H1 (cell line): ENCODE results near the gene RERE. TPM values are rescaled to one million over a fixed set of nuclear protein-coding genes. Genes with fewer than 3 reads are reported as not detected.

ENCODE experiments used
- CTCF ChIA-PET: fragments of 300-600 bp; sonication (Branson Sonifier 250); formaldehyde crosslinking; loops from one replicate; lab custom pipeline; 2021; ENCODE audit not compliant: partially characterized antibody; lab: Charles Lee
- POLR2A ChIA-PET: fragments of 300-600 bp; sonication (Branson Sonifier 250); formaldehyde crosslinking; loops from one replicate; lab custom pipeline; 2021; ENCODE audit warnings: inconsistent platforms; ENCODE audit not compliant: partially characterized antibody; lab: Charles Lee
- DNase-seq, 2 experiments: peaks; one replicate each; pipeline versions ENCODE4 v3.0.0 to v3.0.0-alpha.2; 2010 to 2022; ENCODE audit warnings: low spot score in 2 of 2, low read depth in 1 of 2, mixed read lengths in 1 of 2
- FAIRE-seq: peaks from 2 replicates; lab custom pipeline; 2011; peaks lifted over from hg19 to GRCh38; lab: Jason Lieb, UNC
- H2AFZ ChIP-seq: 2 replicates; pipeline ENCODE4 v1.8.1; 2012; ENCODE audit warnings: low read length, inconsistent platforms
- H2AK5ac ChIP-seq: 2 replicates; pipeline ENCODE4 v1.6.1; 2013; ENCODE audit warnings: low read depth, low read length
- H2BK120ac ChIP-seq: replicated peaks from 2 replicates; pipeline ENCODE3; 2013; ENCODE audit warnings: low read depth, low read length, inconsistent platforms
- H2BK12ac ChIP-seq: 2 replicates; pipeline ENCODE4 v1.6.1; 2013; ENCODE audit warnings: low read depth, low read length
- H2BK15ac ChIP-seq: 2 replicates; pipeline ENCODE4 v1.6.1; 2013; ENCODE audit warnings: low read length
- H2BK20ac ChIP-seq: 2 replicates; pipeline ENCODE4 v1.6.1; 2013; ENCODE audit warnings: low read length
- H2BK5ac ChIP-seq: 2 replicates; pipeline ENCODE4 v1.6.1; 2013; ENCODE audit warnings: low read depth, low read length
- H3K14ac ChIP-seq: 2 replicates; pipeline ENCODE4 v1.6.1; 2013; ENCODE audit warnings: inconsistent platforms; ENCODE audit not compliant: insufficient read length
- H3K18ac ChIP-seq: 2 replicates; pipeline ENCODE4 v1.6.1; 2013; ENCODE audit warnings: low read length; ENCODE audit errors: extremely low read depth
- H3K23ac ChIP-seq: 2 replicates; pipeline ENCODE4 v1.6.1; 2013; ENCODE audit warnings: inconsistent platforms; ENCODE audit not compliant: insufficient read length
- H3K23me2 ChIP-seq: 2 replicates; pipeline ENCODE4 v1.6.1; 2013; ENCODE audit warnings: low read depth, low read length
- H3K27ac ChIP-seq: 2 replicates; pipeline ENCODE4 v1.6.1; 2011; ENCODE audit warnings: low read depth, low read length, inconsistent platforms
- H3K27me3 ChIP-seq, 4 experiments: replicated peaks in 1 of 4; 1 replicate in 1 of 4; 2 replicates in 3 of 4; pipeline versions ENCODE4 v1.6.1 to v1.8.1; 2011 to 2013; ENCODE audit warnings: low read length in 3 of 4, mild to moderate bottlenecking in 3 of 4, inconsistent platforms in 2 of 4, mixed read lengths in 2 of 4, moderate library complexity in 1 of 4; ENCODE audit not compliant: control insufficient read depth in 3 of 4, insufficient read depth in 3 of 4; ENCODE audit errors: extremely low read depth in 1 of 4
- H3K36me3 ChIP-seq, 4 experiments: 2 replicates each; pipeline versions ENCODE4 v1.6.1 to v1.8.1; 2011 to 2013; ENCODE audit warnings: mild to moderate bottlenecking in 4 of 4, low read length in 3 of 4, moderate library complexity in 2 of 4, control low read depth in 1 of 4, inconsistent platforms in 1 of 4; ENCODE audit not compliant: insufficient read depth in 4 of 4, control insufficient read depth in 2 of 4
- H3K4ac ChIP-seq: replicated peaks from 2 replicates; pipeline ENCODE3; 2013; ENCODE audit warnings: low read length, low read depth, mixed read lengths, inconsistent platforms; ENCODE audit not compliant: insufficient read length
- H3K4me1 ChIP-seq, 4 experiments: replicated peaks in 1 of 4; 1 replicate in 1 of 4; 2 replicates in 3 of 4; pipeline versions ENCODE4 v1.6.1 to v1.8.1; 2011 to 2013; ENCODE audit warnings: low read length in 3 of 4, inconsistent platforms in 2 of 4, mixed read lengths in 1 of 4; ENCODE audit not compliant: insufficient read depth in 4 of 4, control insufficient read depth in 3 of 4
- H3K4me2 ChIP-seq, 2 experiments: 2 replicates each; pipeline versions ENCODE4 v1.6.1 to v1.8.1; 2011 to 2013; ENCODE audit warnings: low read depth in 2 of 2, low read length in 2 of 2, control low read depth in 1 of 2, inconsistent platforms in 1 of 2, mild to moderate bottlenecking in 1 of 2; ENCODE audit not compliant: insufficient read depth in 1 of 2
- H3K4me3 ChIP-seq, 4 experiments: fragments of 200-600, 300-600 bp in 1 of 4; sonication (generic), shearing (Covaris generic), sonication (Bioruptor Twin) in 1 of 4; 2 replicates each; pipeline versions ENCODE4 v1.5.1 to v1.8.1; 2011 to 2016; ENCODE audit warnings: low read length in 4 of 4, low read depth in 3 of 4, control low read depth in 2 of 4, inconsistent platforms in 2 of 4, mild to moderate bottlenecking in 2 of 4, mixed read lengths in 1 of 4, moderate library complexity in 1 of 4; ENCODE audit not compliant: insufficient read depth in 2 of 4; ENCODE audit errors: extremely low read depth in 1 of 4
- H3K56ac ChIP-seq: replicated peaks from 2 replicates; pipeline ENCODE3; 2013; ENCODE audit warnings: low read depth, mild to moderate bottlenecking, mixed read lengths, low read length, inconsistent platforms; ENCODE audit not compliant: insufficient read length
- H3K79me1 ChIP-seq: 2 replicates; pipeline ENCODE4 v1.6.1; 2013; ENCODE audit warnings: low read depth, low read length, control low read depth
- H3K79me2 ChIP-seq, 2 experiments: 2 replicates each; pipeline versions ENCODE4 v1.6.1 to v1.8.1; 2012 to 2013; ENCODE audit warnings: low read length in 2 of 2, mild to moderate bottlenecking in 2 of 2, inconsistent platforms in 1 of 2; ENCODE audit not compliant: insufficient read depth in 2 of 2, control insufficient read depth in 1 of 2
- H3K9ac ChIP-seq, 4 experiments: replicated peaks in 1 of 4; 1 replicate in 1 of 4; 2 replicates in 3 of 4; pipeline versions ENCODE4 v1.6.1 to v1.8.1; 2011 to 2013; ENCODE audit warnings: low read depth in 3 of 4, low read length in 3 of 4, control low read depth in 2 of 4, mild to moderate bottlenecking in 2 of 4, moderate library complexity in 2 of 4, inconsistent platforms in 1 of 4; ENCODE audit errors: extremely low read depth in 1 of 4
- H3K9me3 ChIP-seq, 2 experiments: 2 replicates each; pipeline versions ENCODE4 v1.6.1 to v1.8.1; 2012 to 2013; ENCODE audit warnings: mild to moderate bottlenecking in 2 of 2, moderate library complexity in 2 of 2, control low read depth in 1 of 2, inconsistent platforms in 1 of 2, low read depth in 1 of 2, low read length in 1 of 2, mixed read lengths in 1 of 2; ENCODE audit not compliant: insufficient read depth in 2 of 2
- H4K20me1 ChIP-seq, 2 experiments: replicated peaks in 1 of 2; 2 replicates each; pipeline versions ENCODE3 to v1.8.1; 2011 to 2013; ENCODE audit warnings: inconsistent platforms in 2 of 2, low read length in 2 of 2, mild to moderate bottlenecking in 1 of 2; ENCODE audit not compliant: insufficient read depth in 2 of 2, control insufficient read depth in 1 of 2
- H4K5ac ChIP-seq: 2 replicates; pipeline ENCODE4 v1.6.1; 2013; ENCODE audit warnings: low read length, low read depth, mixed read lengths, inconsistent platforms; ENCODE audit not compliant: insufficient read length
- H4K8ac ChIP-seq: 2 replicates; pipeline ENCODE4 v1.8.0; 2013; ENCODE audit warnings: mild to moderate bottlenecking, moderate library complexity, low read length, inconsistent platforms; ENCODE audit not compliant: insufficient read depth; ENCODE audit errors: extremely low read depth
- H4K91ac ChIP-seq: replicated peaks from 2 replicates; pipeline ENCODE3; 2013; ENCODE audit warnings: low read length, mixed read lengths, inconsistent platforms; ENCODE audit not compliant: insufficient read length
- CBX8 ChIP-seq: fragments of 300-800, 300-1000 bp; sonication (generic); IDR thresholded peaks from 2 replicates; pipeline ENCODE4 v1.7.1; 2016; ENCODE audit warnings: low read depth, low read length, borderline replicate concordance
- EP300 ChIP-seq, 2 experiments: IDR thresholded peaks; 1 replicate in 1 of 2; 2 replicates in 1 of 2; pipeline ENCODE4 v1.6.1; 2011 to 2012; ENCODE audit warnings: low read depth in 2 of 2, low read length in 2 of 2, mild to moderate bottlenecking in 2 of 2, borderline replicate concordance in 1 of 2, inconsistent platforms in 1 of 2, moderate library complexity in 1 of 2
- GTF2F1 ChIP-seq: IDR thresholded peaks from 2 replicates; pipeline ENCODE4 v1.6.1; 2012; ENCODE audit warnings: low read depth, low read length, improper control_type of control experiment, borderline replicate concordance
- JUND ChIP-seq: IDR thresholded peaks from 2 replicates; pipeline ENCODE4 v1.6.1; 2011; ENCODE audit warnings: mild to moderate bottlenecking, improper control_type of control experiment, low read length
- KDM4A ChIP-seq: IDR thresholded peaks from one replicate; pipeline ENCODE4 v1.7.1; 2012; ENCODE audit warnings: low read depth, mild to moderate bottlenecking, moderate library complexity, low read length, inconsistent platforms; ENCODE audit not compliant: severe bottlenecking
- KDM5A ChIP-seq: fragments of 200-600 bp; IDR thresholded peaks from 2 replicates; pipeline ENCODE4 v1.7.1; 2012; ENCODE audit warnings: mild to moderate bottlenecking, low read length, inconsistent platforms, mixed read lengths
- MAFK ChIP-seq: IDR thresholded peaks from 2 replicates; pipeline ENCODE4 v1.6.1; 2012; ENCODE audit warnings: low read depth, mild to moderate bottlenecking, improper control_type of control experiment, low read length
- NANOG ChIP-seq: IDR thresholded peaks from 2 replicates; pipeline ENCODE4 v1.6.1; 2011; ENCODE audit warnings: low read length, low read depth, mild to moderate bottlenecking, inconsistent platforms; ENCODE audit not compliant: insufficient read depth, poor library complexity, severe bottlenecking
- SP2 ChIP-seq: IDR thresholded peaks from 2 replicates; pipeline ENCODE4 v1.6.1; 2012; ENCODE audit warnings: mild to moderate bottlenecking, low read length, inconsistent platforms
- TAF7 ChIP-seq: optimal IDR thresholded peaks from 2 replicates; pipeline ENCODE3; 2011; ENCODE audit warnings: low read depth, mild to moderate bottlenecking, inconsistent platforms, low read length, moderate library complexity, borderline replicate concordance
- YY1 ChIP-seq: IDR thresholded peaks from 2 replicates; pipeline ENCODE4 v1.6.1; 2011; ENCODE audit warnings: low read depth, mild to moderate bottlenecking, low read length
- WGBS, 2 experiments: shearing (Covaris generic) in 1 of 2; methylation state at CpG; one replicate each; pipeline versions ENCODE4 v1.1.6 to v1.1.7; 2013 to 2015; ENCODE audit warnings: low lambda C conversion rate in 2 of 2, mixed read lengths in 2 of 2, inconsistent platforms in 1 of 2, low coverage in 1 of 2, missing lambda C conversion rate in 1 of 2; ENCODE audit not compliant: insufficient replicate concordance in 2 of 2, insufficient coverage in 1 of 2, insufficient read length in 1 of 2; ENCODE audit errors: extremely low coverage in 1 of 2, missing lambda C conversion rate in 1 of 2; 5-methylcytosine and 5-hydroxymethylcytosine counted together
- polyA plus RNA-seq, 7 experiments: library from polyadenylated mRNA; depleted of rRNA in 3 of 7; stranded (reverse) in 5 of 7; unstranded in 2 of 7; fragments of >200 nt in 5 of 7; fragments of 200-250 nt in 2 of 7; gene quantifications; 1 replicate in 5 of 7; 2 replicates in 1 of 7; 4 replicates in 1 of 7; pipeline versions ENCODE4 v1.2.1 to v1.2.3, GENCODE V29; 2011 to 2013; ENCODE audit warnings: missing spikeins in 2 of 7, mixed read lengths in 2 of 7
- total RNA-seq: library from RNA; stranded (reverse); fragmentation: NEBNext Ultra II Directional; extraction: Animal tissue kit (Norgen Biotek cat#: 25700); gene quantifications from 2 replicates; pipeline ENCODE4 v1.2.1, GENCODE V29; 2021
- TF ChIP-seq, protein P1 (sequence below): IDR thresholded peaks from 2 replicates; pipeline ENCODE4 v1.6.1; 2012; ENCODE audit warnings: inconsistent platforms

Gene RERE
- total and polyA plus RNA-seq, 2 of the 8 experiments (the other 6 are each of a cell fraction or from before 2014, with no cell fraction given): 15.3 to 142 TPM

DNA sequence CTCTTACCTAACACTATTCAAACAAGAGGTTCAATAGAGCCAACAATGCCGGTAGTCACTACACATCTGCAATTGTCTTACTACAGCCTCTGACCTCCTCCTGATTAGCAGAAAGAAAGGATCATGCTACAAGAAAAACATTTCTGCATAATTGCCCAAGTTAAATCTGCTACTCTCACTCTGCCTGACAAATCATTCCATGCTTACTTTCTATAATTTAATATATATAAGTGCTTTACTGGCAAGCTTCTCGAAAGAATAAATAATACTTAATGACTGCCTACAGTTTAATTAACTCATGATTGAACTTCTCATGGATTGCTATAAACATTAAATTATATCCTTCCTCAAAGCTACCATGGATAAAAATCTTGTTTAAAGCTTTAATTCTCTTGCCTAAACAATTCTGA is 343.5 kb downstream of the RERE start:
- Histone ChIP-seq H3K27me3 (no peaks in the 10 kb centered on the region), H3K23me2 (no peaks in the 10 kb centered on the region)
- POLR2A ChIA-PET: interaction anchor here (0.6 kb wide), 1 partner anchor 85 kb away, joined by 3 read pairs; no protein-coding TSS in a partner anchor
- TF ChIP-seq KDM4A (no peak), JUND (no peak), KDM5A (no peak), SP2 (no peak), MAFK (no peak), NANOG (no peak), EP300 (IDR thresholded peaks at IDR 0.05; ENCODE audit: borderline replicate concordance in 1 of 2, low read depth in 2 of 2, low read length in 2 of 2) (no peak), TAF7 (no peak), YY1 (no peak), GTF2F1 (no peak), CBX8 (no peak)
- TF ChIP-seq, protein P1, sequence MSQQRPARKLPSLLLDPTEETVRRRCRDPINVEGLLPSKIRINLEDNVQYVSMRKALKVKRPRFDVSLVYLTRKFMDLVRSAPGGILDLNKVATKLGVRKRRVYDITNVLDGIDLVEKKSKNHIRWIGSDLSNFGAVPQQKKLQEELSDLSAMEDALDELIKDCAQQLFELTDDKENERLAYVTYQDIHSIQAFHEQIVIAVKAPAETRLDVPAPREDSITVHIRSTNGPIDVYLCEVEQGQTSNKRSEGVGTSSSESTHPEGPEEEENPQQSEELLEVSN: no peak

More for the DNA sequence above, 343.5 kb downstream of the RERE start:
- no peaks in the 10 kb centered on the region for H3K79me1 ChIP-seq
- WGBS, 2 experiments: 87% methylated on average over 2 of the region's 2 CpGs; no CpG with 5 or more reads in 1 of the 2 experiments
- H3K79me2 ChIP-seq: peaks cover 0 to 41% of the 10 kb centered on the region in 2 experiments; a peak in 2 of 4 replicates
- H2AFZ ChIP-seq: no peak overlapping the region
- no peak for DNase-seq
- H3K56ac ChIP-seq: no peak overlapping the region
- H3K4me1 ChIP-seq: peaks cover 1 to 13% (median 7%) of the 10 kb centered on the region in 4 experiments; a peak in 4 of 7 replicates
- H2BK120ac ChIP-seq: no peak overlapping the region
- H2AK5ac ChIP-seq: no peak overlapping the region
- H4K5ac ChIP-seq: no peak overlapping the region
- H3K23ac ChIP-seq: no peak overlapping the region
- H4K91ac ChIP-seq: no peak overlapping the region
- no peak overlapping the region for H4K8ac ChIP-seq
- H3K4me2 ChIP-seq: no peak overlapping the region
- no peak overlapping the region for H3K27ac ChIP-seq
- no peak overlapping the region for H3K9ac ChIP-seq
- H3K4ac ChIP-seq: no peak overlapping the region
- peaks cover 3% of the 10 kb centered on the region in 2 experiments for H4K20me1 ChIP-seq
- H2BK15ac ChIP-seq: no peak overlapping the region
- H3K36me3 ChIP-seq: no peaks in the 10 kb centered on the region
- no peak overlapping the region for H3K4me3 ChIP-seq
- no peaks in the 10 kb centered on the region for H3K9me3 ChIP-seq
- no peak overlapping the region for H3K18ac ChIP-seq
- H2BK5ac ChIP-seq: no peak overlapping the region
- no peak overlapping the region for H3K14ac ChIP-seq
- CTCF ChIA-PET: interaction anchor here (0.9 to 2.5 kb wide), 4 partner anchors 11 to 78 kb away, joined by 3 to 10 read pairs (median 6); no protein-coding TSS in a partner anchor
- no peak overlapping the region for H2BK12ac ChIP-seq
- FAIRE-seq: no peak
- H2BK20ac ChIP-seq: no peak overlapping the region
